ENCODE data around the gene NXN. TPM values are rescaled to one million over a fixed set of nuclear protein-coding genes. Genes with fewer than 3 reads are reported as not detected.
"Not testable (repeated sequence)": the region's sequence is repeated elsewhere in the genome, so short reads cannot be mapped to it uniquely, and the experiment has no call there.

Gene NXN
- total RNA-seq, 1 donor from 2014 or later = 78.3 TPM

- no peak for DNase-seq (ENCODE audit: low spot score)
Measured at GRCh38 chr17:953767-954166, 25.8 kb downstream of the NXN start.

GRCh38 chr17:952592-952991 is 27.0 kb downstream of the NXN start:
- not testable (repeated sequence) for DNase-seq (ENCODE audit: low spot score)

GRCh38 chr17:951325-952132 is 28.0 kb downstream of the NXN start:
- DNase-seq (ENCODE audit: low spot score) = no peak

GRCh38 chr17:949623-950303 is 29.8 kb downstream of the NXN start:
- no peak for DNase-seq (ENCODE audit: low spot score)

- DNase-seq (ENCODE audit: low spot score) = no peak
Measured at GRCh38 chr17:948284-948852, 31.2 kb downstream of the NXN start.

- no peak for DNase-seq (ENCODE audit: low spot score)
Measured at GRCh38 chr17:946510-947236, 32.9 kb downstream of the NXN start.

GRCh38 chr17:945672-946071 is 33.9 kb downstream of the NXN start:
- no peak for DNase-seq (ENCODE audit: low spot score)

GRCh38 chr17:944266-944826 is 35.2 kb downstream of the NXN start:
- no peak for DNase-seq (ENCODE audit: low spot score)

GRCh38 chr17:935485-935884 is 44.1 kb downstream of the NXN start:
- no peak for DNase-seq (ENCODE audit: low spot score)

- DNase-seq (ENCODE audit: low spot score) = no peak
Measured at GRCh38 chr17:933312-934073, 46.1 kb downstream of the NXN start.

- DNase-seq (ENCODE audit: low spot score) = no peak
Measured at GRCh38 chr17:930258-930657, 49.3 kb downstream of the NXN start.

- DNase-seq (ENCODE audit: low spot score) = no peak
Measured at GRCh38 chr17:929586-929985, 50.0 kb downstream of the NXN start.

- DNase-seq (ENCODE audit: low spot score) = no peak
Measured at GRCh38 chr17:927611-928461, 51.7 kb downstream of the NXN start.

GRCh38 chr17:925817-926216 is 53.8 kb downstream of the NXN start:
- DNase-seq (ENCODE audit: low spot score) = no peak

- DNase-seq (ENCODE audit: low spot score) = no peak
Measured at GRCh38 chr17:924711-925475, 54.7 kb downstream of the NXN start.

- not testable (repeated sequence) for DNase-seq (ENCODE audit: low spot score)
Measured at GRCh38 chr17:924306-924705, 55.3 kb downstream of the NXN start.

- no peak for DNase-seq (ENCODE audit: low spot score)
Measured at GRCh38 chr17:923633-924032, 55.9 kb downstream of the NXN start.

GRCh38 chr17:921161-921560 is 58.4 kb downstream of the NXN start:
- no peak for DNase-seq (ENCODE audit: low spot score)

GRCh38 chr17:920190-920589 is 59.4 kb downstream of the NXN start:
- no peak for DNase-seq (ENCODE audit: low spot score)

All from ureter (tissue), 1 donor.